Neuron (in vitro differentiated cells): ENCODE measurements around the gene HSBP1.

ENCODE experiments used
- H2AFZ ChIP-seq: one replicate; pipeline ENCODE4 v1.6.1; 2013; ENCODE audit warnings: low read depth, mild to moderate bottlenecking, inconsistent platforms, low read length, moderate library complexity
- H3K27me3 ChIP-seq: one replicate; pipeline ENCODE4 v1.6.1; 2013; ENCODE audit warnings: low read length; ENCODE audit not compliant: insufficient read depth
- H3K36me3 ChIP-seq: one replicate; pipeline ENCODE4 v1.6.1; 2013; ENCODE audit warnings: low read length; ENCODE audit not compliant: insufficient read depth
- H3K4me1 ChIP-seq: one replicate; pipeline ENCODE4 v1.6.1; 2013; ENCODE audit warnings: low read length; ENCODE audit not compliant: insufficient read depth
- H3K4me3 ChIP-seq: 2 replicates; pipeline ENCODE4 v1.5.1; 2013; ENCODE audit warnings: mild to moderate bottlenecking, low read length, moderate library complexity
- H3K9me3 ChIP-seq: one replicate; pipeline ENCODE4 v1.6.1; 2013; ENCODE audit warnings: low read length

The HSBP1 gene

DNA sequence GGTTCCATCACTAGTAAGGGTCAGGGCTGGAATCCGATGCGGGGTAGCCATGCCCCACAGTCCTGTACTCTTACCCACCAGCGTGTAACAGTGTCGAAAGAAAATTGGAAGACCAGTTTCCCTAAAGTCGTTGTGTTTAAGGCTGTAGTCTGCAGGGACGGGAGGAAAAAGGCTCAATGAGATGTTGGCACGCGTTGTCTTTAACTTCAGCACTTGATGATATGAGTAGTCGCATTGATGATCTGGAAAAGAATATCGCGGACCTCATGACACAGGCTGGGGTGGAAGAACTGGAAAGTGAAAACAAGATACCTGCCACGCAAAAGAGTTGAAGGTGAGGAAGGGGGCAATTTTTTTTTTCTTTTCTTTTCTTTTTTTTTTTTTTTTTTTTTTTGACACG is 1.3 kb downstream of the HSBP1 start:
- Histone ChIP-seq H2AFZ (no peak overlapping the region), H3K27me3 (no peaks in the 10 kb centered on the region), H3K36me3 (peaks cover 33% of the 10 kb centered on the region), H3K4me1 (peaks cover 18% of the 10 kb centered on the region), H3K9me3 (no peaks in the 10 kb centered on the region), H3K4me3 (peak overlapping the region; percentile 74)

- H3K4me1 ChIP-seq: peaks cover 21% of the 10 kb centered on the region
- no peak overlapping the region for H2AFZ ChIP-seq
- H3K36me3 ChIP-seq: peaks cover 33% of the 10 kb centered on the region
- H3K4me3 ChIP-seq: no peak overlapping the region
- H3K27me3 ChIP-seq: no peaks in the 10 kb centered on the region
- H3K9me3 ChIP-seq: no peaks in the 10 kb centered on the region
Measured at GRCh38 chr16:83810901-83811300, 3.1 kb downstream of the HSBP1 start.

DNA sequence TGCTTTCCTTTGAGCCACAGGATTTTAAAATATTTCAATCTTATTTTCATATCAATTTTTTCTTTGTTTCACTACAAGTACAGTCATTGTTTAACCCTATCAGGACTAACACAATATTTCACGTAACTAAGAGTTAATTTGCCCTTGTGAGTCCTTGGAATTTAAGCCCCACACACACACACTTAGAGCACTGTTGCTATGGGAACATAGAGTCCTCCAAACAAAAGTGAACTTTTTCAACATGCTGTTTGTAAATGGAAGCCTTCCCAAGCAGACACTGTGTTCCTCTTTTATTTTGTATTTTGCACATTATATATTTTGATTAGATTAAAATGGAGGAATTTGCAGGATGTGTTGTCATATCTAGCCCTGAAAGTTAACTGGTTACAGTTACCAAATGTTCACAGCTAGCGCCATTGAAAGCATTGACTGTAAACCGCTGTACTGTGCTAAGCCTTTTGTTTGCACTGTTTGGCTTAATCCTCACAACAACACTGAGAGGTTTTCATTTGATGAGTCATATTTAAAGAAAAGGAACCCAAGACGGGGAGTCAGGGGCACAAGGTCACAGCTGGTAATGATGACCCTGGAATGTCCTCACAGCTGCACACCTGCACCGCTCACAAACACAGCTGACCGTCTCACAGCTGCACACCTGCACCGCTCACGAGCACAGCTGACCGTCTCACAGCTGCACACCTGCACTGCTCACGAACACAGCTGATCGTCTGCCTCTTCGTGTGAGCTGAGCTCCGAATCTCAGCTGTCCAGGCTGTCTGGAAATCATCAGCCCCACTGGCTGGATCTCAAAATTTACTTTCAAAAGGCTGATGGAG is 6.3 kb downstream of the HSBP1 start:
- H3K4me1 ChIP-seq: peaks cover 18% of the 10 kb centered on the region
- H3K9me3 ChIP-seq: peaks cover 2% of the 10 kb centered on the region
- no peak overlapping the region for H3K4me3 ChIP-seq
- peaks cover 33% of the 10 kb centered on the region for H3K36me3 ChIP-seq
- no peak overlapping the region for H2AFZ ChIP-seq
- no peaks in the 10 kb centered on the region for H3K27me3 ChIP-seq

DNA sequence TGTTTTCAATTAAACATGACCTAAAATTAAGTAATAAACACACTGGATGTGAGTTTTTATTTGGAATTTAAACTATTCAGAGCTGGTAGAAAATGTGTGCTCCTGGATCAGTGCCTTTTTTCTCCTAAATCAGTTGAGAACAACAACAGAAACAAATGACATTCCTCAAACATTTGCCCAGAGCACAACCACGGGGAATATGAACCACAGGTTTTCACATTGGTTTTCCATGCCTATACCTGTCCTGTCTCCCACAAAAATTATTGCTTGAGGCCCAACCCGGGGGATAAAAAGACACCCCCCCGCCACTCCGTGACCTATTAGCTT is 6.8 kb downstream of the HSBP1 start:
- Histone ChIP-seq H3K36me3 (peaks cover 32% of the 10 kb centered on the region), H3K9me3 (peaks cover 2% of the 10 kb centered on the region), H2AFZ (no peak overlapping the region), H3K4me3 (no peak overlapping the region), H3K4me1 (peaks cover 16% of the 10 kb centered on the region), H3K27me3 (no peaks in the 10 kb centered on the region)

DNA sequence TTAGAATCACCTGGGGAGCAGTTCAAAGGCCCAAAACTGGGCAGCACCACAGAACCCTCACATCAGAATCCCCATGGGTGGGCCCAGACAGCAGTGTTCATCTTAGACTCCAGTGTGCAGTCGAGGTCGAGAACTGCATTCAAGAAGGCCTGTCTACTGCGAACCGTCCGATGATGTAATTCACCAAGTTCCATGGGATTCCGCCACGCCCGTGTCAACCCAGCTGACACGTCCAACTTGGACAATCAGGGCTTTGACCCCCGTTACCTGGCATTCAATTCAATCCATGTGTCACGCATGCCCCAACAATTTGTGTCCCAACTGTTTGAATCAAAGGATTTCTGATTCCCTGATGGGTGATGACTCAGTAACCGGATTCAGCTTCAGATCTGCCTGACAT is 9.2 kb downstream of the HSBP1 start:
- Histone ChIP-seq H3K4me3 (no peak overlapping the region), H3K27me3 (no peaks in the 10 kb centered on the region), H3K4me1 (peaks cover 16% of the 10 kb centered on the region), H3K36me3 (peaks cover 11% of the 10 kb centered on the region), H3K9me3 (peaks cover 2% of the 10 kb centered on the region), H2AFZ (no peak overlapping the region)

DNA sequence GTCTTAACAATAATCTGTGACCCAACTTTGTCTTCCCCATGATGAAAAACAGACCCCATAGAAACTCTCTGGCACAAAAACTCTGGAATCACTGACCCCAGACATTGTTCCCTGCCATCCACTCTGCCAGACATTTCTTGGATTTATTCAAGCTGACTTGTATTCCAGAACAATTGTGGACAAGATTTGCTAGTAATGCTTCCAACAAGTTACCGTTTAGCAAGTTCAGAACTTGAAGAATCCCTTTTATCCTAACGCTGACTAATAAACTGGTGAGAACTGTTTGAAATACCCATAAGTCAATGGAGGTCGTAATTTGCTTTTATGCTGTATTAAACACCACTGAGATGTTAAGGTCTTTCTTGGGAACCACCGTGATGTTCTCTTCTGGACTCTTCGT is 10.5 kb downstream of the HSBP1 start:
- peaks cover 13% of the 10 kb centered on the region for H3K4me1 ChIP-seq
- peaks cover 2% of the 10 kb centered on the region for H3K9me3 ChIP-seq
- no peaks in the 10 kb centered on the region for H3K36me3 ChIP-seq

GRCh38 chr16:83819361-83819760 is 11.6 kb downstream of the HSBP1 start:
- no peaks in the 10 kb centered on the region for H3K27me3 ChIP-seq
- H3K4me1 ChIP-seq: peaks cover 2% of the 10 kb centered on the region
- peaks cover 2% of the 10 kb centered on the region for H3K9me3 ChIP-seq
- H2AFZ ChIP-seq: no peak overlapping the region
- H3K4me3 ChIP-seq: no peak overlapping the region
- H3K36me3 ChIP-seq: no peaks in the 10 kb centered on the region

More for the DNA sequence above, 10.5 kb downstream of the HSBP1 start:
- no peak overlapping the region for H3K4me3 ChIP-seq
- no peak overlapping the region for H2AFZ ChIP-seq
- H3K27me3 ChIP-seq: no peaks in the 10 kb centered on the region

- Histone ChIP-seq H3K9me3 (peaks cover 2% of the 10 kb centered on the region), H2AFZ (no peak overlapping the region), H3K4me1 (no peaks in the 10 kb centered on the region), H3K27me3 (no peaks in the 10 kb centered on the region), H3K36me3 (no peaks in the 10 kb centered on the region), H3K4me3 (no peak overlapping the region)
Measured at GRCh38 chr16:83826146-83826913, 18.6 kb downstream of the HSBP1 start.

DNA sequence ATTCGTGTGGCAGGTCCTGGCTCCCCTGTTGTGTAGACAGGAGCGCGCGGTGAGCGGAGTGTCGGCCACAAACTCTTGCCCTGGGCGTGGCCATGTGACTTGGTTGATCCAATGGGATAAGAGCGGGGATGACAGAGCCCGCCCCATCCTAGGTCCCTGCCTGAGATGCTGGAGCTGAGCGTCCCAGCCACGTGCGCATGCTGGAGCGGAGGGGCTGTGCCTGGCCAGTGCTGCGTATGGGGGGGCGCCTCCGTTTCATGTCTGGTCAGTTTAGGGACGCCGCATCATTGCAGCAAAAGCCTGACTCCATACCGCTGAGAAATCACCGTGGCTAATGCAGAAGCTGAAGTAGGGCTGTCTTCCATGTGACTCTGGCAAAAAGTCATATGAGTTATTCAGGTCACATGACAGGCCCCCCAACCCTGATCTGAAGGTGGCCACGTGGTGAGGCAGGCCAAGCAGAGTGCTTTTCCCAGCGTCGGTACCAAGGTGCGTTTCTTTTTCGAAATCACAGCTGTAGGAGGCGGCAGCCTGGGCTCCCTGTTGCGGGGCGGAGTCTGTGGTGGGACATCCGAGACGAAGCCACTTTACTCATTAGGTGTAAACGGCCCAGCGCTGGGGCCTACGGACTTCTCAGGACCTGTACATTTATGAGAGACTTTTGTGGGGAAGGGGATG is 22.5 kb downstream of the HSBP1 start:
- no peak overlapping the region for H3K4me3 ChIP-seq
- H3K4me1 ChIP-seq: no peaks in the 10 kb centered on the region
- H3K9me3 ChIP-seq: peaks cover 7% of the 10 kb centered on the region
- H3K36me3 ChIP-seq: no peaks in the 10 kb centered on the region
- H2AFZ ChIP-seq: no peak overlapping the region
- no peaks in the 10 kb centered on the region for H3K27me3 ChIP-seq

DNA sequence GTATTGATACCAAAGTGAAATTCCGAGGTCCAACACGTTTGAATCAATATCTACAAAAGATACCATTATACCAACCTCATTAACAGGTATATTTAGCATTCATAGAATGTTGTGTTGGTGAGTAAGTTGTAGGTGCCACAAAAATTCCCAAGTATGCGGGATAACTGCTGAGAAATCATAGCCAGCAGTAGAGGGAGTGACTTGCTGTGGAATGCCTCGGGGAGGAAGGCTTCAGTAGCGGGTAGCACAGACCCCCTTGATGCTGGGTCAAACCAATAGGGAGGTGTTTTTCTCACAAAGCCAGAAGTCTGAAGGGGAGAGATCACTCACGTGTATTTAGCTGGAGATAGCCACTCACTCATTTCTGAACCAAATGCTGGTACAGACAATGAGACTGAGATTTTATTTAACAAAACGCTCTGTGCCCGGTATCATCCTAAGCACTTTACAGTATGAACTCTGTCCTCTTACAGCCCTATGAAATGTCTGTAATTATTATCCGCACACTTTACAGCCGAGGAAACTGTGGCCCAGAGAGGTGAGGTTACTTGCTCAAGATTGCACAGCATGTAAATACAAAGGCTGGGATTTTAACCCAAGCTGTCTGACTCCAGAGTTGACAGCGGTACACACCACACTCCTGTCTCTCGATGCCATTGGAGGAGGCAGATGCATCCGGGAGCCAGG is 23.1 kb downstream of the HSBP1 start:
- peaks cover 7% of the 10 kb centered on the region for H3K9me3 ChIP-seq
- no peaks in the 10 kb centered on the region for H3K27me3 ChIP-seq
- H3K4me1 ChIP-seq: no peaks in the 10 kb centered on the region
- no peak overlapping the region for H2AFZ ChIP-seq
- H3K4me3 ChIP-seq: no peak overlapping the region
- no peaks in the 10 kb centered on the region for H3K36me3 ChIP-seq

GRCh38 chr16:83831456-83831987 is 23.7 kb downstream of the HSBP1 start:
- H3K27me3 ChIP-seq: no peaks in the 10 kb centered on the region
- H3K4me3 ChIP-seq: no peak overlapping the region
- H3K4me1 ChIP-seq: no peaks in the 10 kb centered on the region
- H3K9me3 ChIP-seq: peaks cover 7% of the 10 kb centered on the region
- H2AFZ ChIP-seq: no peak overlapping the region
- H3K36me3 ChIP-seq: no peaks in the 10 kb centered on the region

GRCh38 chr16:83833921-83834320 is 26.1 kb downstream of the HSBP1 start:
- H3K4me3 ChIP-seq: no peak overlapping the region
- no peaks in the 10 kb centered on the region for H3K4me1 ChIP-seq
- H3K9me3 ChIP-seq: peaks cover 7% of the 10 kb centered on the region
- H3K27me3 ChIP-seq: no peaks in the 10 kb centered on the region
- no peaks in the 10 kb centered on the region for H3K36me3 ChIP-seq
- no peak overlapping the region for H2AFZ ChIP-seq
